ENCODE measurements around the gene OMA1.
"Not testable (repeated sequence)": the region's sequence is repeated elsewhere in the genome, so short reads cannot be mapped to it uniquely, and the experiment has no call there.

The OMA1 gene

DNA sequence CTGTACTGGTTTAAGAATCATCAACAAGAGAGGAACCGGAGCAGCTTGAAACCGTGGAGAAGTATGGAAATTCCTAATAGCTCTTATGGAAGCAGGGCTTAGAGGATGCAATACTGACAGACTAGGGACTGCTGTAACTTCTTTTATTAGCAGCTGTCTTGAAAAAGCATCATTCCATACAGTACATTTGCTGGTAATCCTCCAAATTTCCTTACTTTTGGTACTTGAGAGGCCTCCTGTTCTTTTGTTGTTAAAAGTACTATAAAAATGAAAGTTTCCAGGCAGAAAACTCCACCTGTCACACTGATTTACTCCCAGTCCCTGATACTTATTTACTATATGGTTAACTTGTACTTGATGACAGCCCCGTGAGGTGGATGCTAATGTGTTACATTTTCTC is 7.7 kb downstream of the OMA1 start:
- H3K36me3 ChIP-seq (ENCODE audit: insufficient read depth, low read length), result no peaks in the 10 kb centered on the region
- no peaks in the 10 kb centered on the region for H3K4me1 ChIP-seq (ENCODE audit: insufficient read depth, low read length)
- no peak overlapping the region for H3K4me3 ChIP-seq (ENCODE audit: low read length)
- no peak overlapping the region for H2AFZ ChIP-seq (ENCODE audit: low read depth, low read length)
- no peaks in the 10 kb centered on the region for H3K27me3 ChIP-seq (ENCODE audit: insufficient read depth, low read length)
- no peaks in the 10 kb centered on the region for H3K9me3 ChIP-seq (ENCODE audit: low read length)

DNA sequence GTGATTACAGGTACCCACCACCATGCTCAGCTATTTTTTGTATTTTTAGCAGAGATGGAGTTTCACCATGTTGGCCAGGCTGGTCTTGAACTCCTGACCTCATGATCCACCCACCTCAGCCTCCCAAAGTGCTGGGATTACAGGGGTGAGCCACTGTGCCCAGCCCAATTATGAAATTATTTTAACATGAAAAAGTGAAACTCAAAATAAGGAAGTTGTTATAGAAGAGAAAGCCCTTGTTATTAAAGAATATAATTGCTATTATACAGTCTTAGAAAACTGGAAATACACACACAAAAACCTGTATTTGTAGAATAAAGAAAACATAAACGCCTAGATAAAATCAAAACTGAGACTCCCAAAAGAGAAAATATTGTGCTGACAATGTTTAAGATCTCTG is 14.7 kb downstream of the OMA1 start:
- not testable (repeated sequence) for H2AFZ ChIP-seq (ENCODE audit: low read depth, low read length); H3K36me3 ChIP-seq (ENCODE audit: insufficient read depth, low read length); H3K4me1 ChIP-seq (ENCODE audit: insufficient read depth, low read length); H3K27me3 ChIP-seq (ENCODE audit: insufficient read depth, low read length); H3K4me3 ChIP-seq (ENCODE audit: low read length); H3K9me3 ChIP-seq (ENCODE audit: low read length)

DNA sequence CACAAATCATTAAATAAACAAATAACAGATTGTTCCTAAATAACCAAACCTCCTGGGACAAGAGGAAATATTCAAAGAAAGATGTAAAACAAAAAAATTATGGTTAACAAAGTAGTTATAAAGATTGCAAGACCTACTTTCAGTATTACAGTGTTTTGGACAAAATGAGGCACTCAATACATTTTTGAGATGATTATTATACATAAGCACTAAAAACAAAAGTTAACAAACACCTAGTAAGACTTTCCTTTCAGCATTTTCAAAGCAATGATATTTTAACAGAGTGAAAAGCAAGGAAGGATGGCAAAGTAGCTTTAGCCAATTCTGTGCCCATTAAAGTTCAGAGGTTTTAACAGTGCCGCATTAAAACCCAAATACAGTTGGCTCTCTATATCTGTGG is 17.2 kb downstream of the OMA1 start:
- Histone ChIP-seq H3K27me3 (ENCODE audit: insufficient read depth, low read length) (no peaks in the 10 kb centered on the region), H2AFZ (ENCODE audit: low read depth, low read length) (no peak overlapping the region), H3K4me1 (ENCODE audit: insufficient read depth, low read length) (no peaks in the 10 kb centered on the region), H3K9me3 (ENCODE audit: low read length) (no peaks in the 10 kb centered on the region), H3K4me3 (ENCODE audit: low read length) (no peak overlapping the region), H3K36me3 (ENCODE audit: insufficient read depth, low read length) (no peaks in the 10 kb centered on the region)

DNA sequence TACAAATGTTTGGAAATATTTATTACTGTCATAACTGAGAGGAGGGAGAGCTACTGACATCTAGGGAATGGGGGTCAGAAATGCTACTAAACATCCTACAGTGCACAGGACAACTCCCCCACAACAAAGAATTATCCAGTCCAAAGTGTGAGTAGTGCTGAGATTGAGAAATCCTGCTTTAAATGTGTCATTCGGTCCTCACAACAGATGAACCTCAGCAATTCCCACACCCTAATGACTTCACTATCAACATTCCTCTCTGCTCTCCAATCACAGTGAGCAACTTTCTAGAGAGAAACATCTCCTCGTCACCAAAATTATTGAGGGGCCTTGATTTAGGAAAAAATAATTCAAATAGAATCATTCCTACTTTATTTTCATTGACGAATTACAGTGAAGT is 18.0 kb downstream of the OMA1 start:
- Histone ChIP-seq H2AFZ (ENCODE audit: low read depth, low read length) (no peak overlapping the region), H3K36me3 (ENCODE audit: insufficient read depth, low read length) (no peaks in the 10 kb centered on the region), H3K4me1 (ENCODE audit: insufficient read depth, low read length) (no peaks in the 10 kb centered on the region), H3K27me3 (ENCODE audit: insufficient read depth, low read length) (no peaks in the 10 kb centered on the region), H3K9me3 (ENCODE audit: low read length) (no peaks in the 10 kb centered on the region), H3K4me3 (ENCODE audit: low read length) (no peak overlapping the region)

- no peaks in the 10 kb centered on the region for H3K9me3 ChIP-seq (ENCODE audit: low read length)
- no peak overlapping the region for H3K4me3 ChIP-seq (ENCODE audit: low read length)
- no peaks in the 10 kb centered on the region for H3K27me3 ChIP-seq (ENCODE audit: insufficient read depth, low read length)
- no peak overlapping the region for H2AFZ ChIP-seq (ENCODE audit: low read depth, low read length)
- no peaks in the 10 kb centered on the region for H3K36me3 ChIP-seq (ENCODE audit: insufficient read depth, low read length)
- no peaks in the 10 kb centered on the region for H3K4me1 ChIP-seq (ENCODE audit: insufficient read depth, low read length)
Observed at GRCh38 chr1:58524353-58524945, 22.1 kb downstream of the OMA1 start.

- peaks cover 3% of the 10 kb centered on the region for H3K9me3 ChIP-seq (ENCODE audit: low read length)
Observed at GRCh38 chr1:58515794-58516401, 30.6 kb downstream of the OMA1 start.

GRCh38 chr1:58513956-58514355 is 32.6 kb downstream of the OMA1 start:
- Histone ChIP-seq H2AFZ (ENCODE audit: low read depth, low read length) (no peak overlapping the region), H3K27me3 (ENCODE audit: insufficient read depth, low read length) (no peaks in the 10 kb centered on the region), H3K4me3 (ENCODE audit: low read length) (no peak overlapping the region), H3K4me1 (ENCODE audit: insufficient read depth, low read length) (no peaks in the 10 kb centered on the region), H3K9me3 (ENCODE audit: low read length) (peaks cover 3% of the 10 kb centered on the region), H3K36me3 (ENCODE audit: insufficient read depth, low read length) (no peaks in the 10 kb centered on the region)

More at GRCh38 chr1:58515794-58516401, 30.6 kb downstream of the OMA1 start:
- H3K4me1 ChIP-seq (ENCODE audit: insufficient read depth, low read length), result no peaks in the 10 kb centered on the region
- no peak overlapping the region for H3K4me3 ChIP-seq (ENCODE audit: low read length)
- H3K36me3 ChIP-seq (ENCODE audit: insufficient read depth, low read length), result no peaks in the 10 kb centered on the region
- H2AFZ ChIP-seq (ENCODE audit: low read depth, low read length), result no peak overlapping the region
- H3K27me3 ChIP-seq (ENCODE audit: insufficient read depth, low read length), result no peaks in the 10 kb centered on the region

DNA sequence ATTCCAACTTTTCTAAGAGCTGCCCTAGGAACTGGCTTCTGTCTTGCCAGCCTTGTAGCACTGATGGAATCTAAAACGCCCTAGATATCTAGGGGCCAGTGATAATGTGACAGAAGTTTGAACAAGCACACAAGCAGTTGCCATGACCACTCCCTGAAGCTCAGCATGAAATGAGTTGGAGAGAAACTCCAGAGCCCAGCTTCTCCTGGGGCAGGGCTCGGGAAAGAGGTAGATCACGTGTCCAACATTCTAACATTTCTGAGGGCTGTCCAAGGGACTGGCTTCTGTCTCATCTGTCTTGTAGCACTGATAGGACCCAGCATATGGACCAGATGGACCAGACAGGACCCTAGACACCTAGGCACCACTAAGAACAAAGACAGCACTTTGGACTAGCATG is 37.9 kb downstream of the OMA1 start:
- Histone ChIP-seq H3K36me3 (ENCODE audit: insufficient read depth, low read length) (no peaks in the 10 kb centered on the region), H2AFZ (ENCODE audit: low read depth, low read length) (no peak overlapping the region), H3K27me3 (ENCODE audit: insufficient read depth, low read length) (no peaks in the 10 kb centered on the region), H3K4me1 (ENCODE audit: insufficient read depth, low read length) (no peaks in the 10 kb centered on the region), H3K9me3 (ENCODE audit: low read length) (peaks cover 3% of the 10 kb centered on the region), H3K4me3 (ENCODE audit: low read length) (no peak overlapping the region)

GRCh38 chr1:58505286-58505685 is 41.2 kb downstream of the OMA1 start:
- Histone ChIP-seq H2AFZ (ENCODE audit: low read depth, low read length) (no peak overlapping the region), H3K4me3 (ENCODE audit: low read length) (no peak overlapping the region), H3K27me3 (ENCODE audit: insufficient read depth, low read length) (no peaks in the 10 kb centered on the region), H3K36me3 (ENCODE audit: insufficient read depth, low read length) (no peaks in the 10 kb centered on the region), H3K9me3 (ENCODE audit: low read length) (no peaks in the 10 kb centered on the region), H3K4me1 (ENCODE audit: insufficient read depth, low read length) (no peaks in the 10 kb centered on the region)

DNA sequence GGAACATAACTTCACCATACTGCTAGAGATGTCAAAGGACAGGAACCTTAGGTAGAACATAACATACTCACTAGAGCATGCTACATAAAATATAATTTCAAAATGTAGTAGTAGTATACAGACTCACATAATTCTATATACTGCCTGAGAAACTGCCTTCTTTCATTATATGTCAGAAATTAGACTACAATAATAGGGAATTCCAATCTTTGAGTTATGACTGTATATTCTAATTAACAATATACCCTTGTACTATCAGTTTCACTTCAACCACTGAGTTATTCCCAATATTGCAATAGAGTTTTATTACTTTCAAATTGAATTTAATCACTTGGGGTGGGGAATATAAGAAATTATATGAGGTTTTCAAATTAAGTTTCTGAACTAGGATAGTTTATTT is 44.0 kb downstream of the OMA1 start:
- Histone ChIP-seq H3K9me3 (ENCODE audit: low read length) (no peaks in the 10 kb centered on the region), H3K27me3 (ENCODE audit: insufficient read depth, low read length) (no peaks in the 10 kb centered on the region), H2AFZ (ENCODE audit: low read depth, low read length) (no peak overlapping the region), H3K36me3 (ENCODE audit: insufficient read depth, low read length) (no peaks in the 10 kb centered on the region), H3K4me3 (ENCODE audit: low read length) (no peak overlapping the region), H3K4me1 (ENCODE audit: insufficient read depth, low read length) (no peaks in the 10 kb centered on the region)

DNA sequence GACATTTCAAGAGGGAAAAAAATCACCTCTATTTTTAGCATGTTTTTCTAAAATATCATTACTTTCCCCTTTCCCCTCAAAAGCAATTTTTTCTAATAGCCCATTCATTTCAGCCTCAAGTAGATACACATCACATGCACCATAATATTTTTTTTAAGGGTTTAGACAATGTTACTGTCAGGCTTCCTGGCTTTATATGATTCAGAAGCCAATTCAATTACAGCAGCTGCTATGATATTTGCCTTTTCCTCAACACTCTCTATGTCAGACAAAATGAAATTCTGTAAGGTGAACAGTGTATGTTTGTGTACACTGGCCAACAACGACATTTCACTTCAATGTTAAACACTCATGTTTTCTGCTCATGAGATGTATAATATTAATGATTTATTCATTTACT is 46.5 kb downstream of the OMA1 start:
- no peak overlapping the region for H2AFZ ChIP-seq (ENCODE audit: low read depth, low read length)
- H3K9me3 ChIP-seq (ENCODE audit: low read length), result no peaks in the 10 kb centered on the region
- H3K36me3 ChIP-seq (ENCODE audit: insufficient read depth, low read length), result no peaks in the 10 kb centered on the region
- no peaks in the 10 kb centered on the region for H3K27me3 ChIP-seq (ENCODE audit: insufficient read depth, low read length)
- H3K4me3 ChIP-seq (ENCODE audit: low read length), result no peak overlapping the region
- H3K4me1 ChIP-seq (ENCODE audit: insufficient read depth, low read length), result no peaks in the 10 kb centered on the region

DNA sequence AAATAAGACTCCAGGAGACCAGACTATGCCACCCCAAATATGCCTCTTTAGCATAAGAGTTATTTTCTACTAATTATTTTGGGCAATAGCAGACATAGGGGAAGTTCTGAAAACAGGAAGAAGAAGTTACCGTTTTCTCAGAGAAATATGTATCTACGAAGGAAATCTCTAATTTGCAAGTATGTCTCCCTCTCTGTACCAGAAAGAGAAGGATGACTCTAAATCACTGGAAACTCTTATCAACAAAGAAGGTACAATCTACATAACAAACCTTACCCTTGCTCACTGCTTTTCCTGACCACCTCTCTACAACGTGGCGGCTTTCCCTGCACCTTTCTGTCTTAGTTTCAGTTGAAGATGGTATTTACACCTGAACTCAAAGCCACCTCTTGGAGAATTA is 49.0 kb downstream of the OMA1 start:
- Histone ChIP-seq H3K27me3 (ENCODE audit: insufficient read depth, low read length) (no peaks in the 10 kb centered on the region), H3K4me1 (ENCODE audit: insufficient read depth, low read length) (no peaks in the 10 kb centered on the region), H3K4me3 (ENCODE audit: low read length) (no peak overlapping the region), H3K9me3 (ENCODE audit: low read length) (no peaks in the 10 kb centered on the region), H3K36me3 (ENCODE audit: insufficient read depth, low read length) (no peaks in the 10 kb centered on the region), H2AFZ (ENCODE audit: low read depth, low read length) (no peak overlapping the region)

DNA sequence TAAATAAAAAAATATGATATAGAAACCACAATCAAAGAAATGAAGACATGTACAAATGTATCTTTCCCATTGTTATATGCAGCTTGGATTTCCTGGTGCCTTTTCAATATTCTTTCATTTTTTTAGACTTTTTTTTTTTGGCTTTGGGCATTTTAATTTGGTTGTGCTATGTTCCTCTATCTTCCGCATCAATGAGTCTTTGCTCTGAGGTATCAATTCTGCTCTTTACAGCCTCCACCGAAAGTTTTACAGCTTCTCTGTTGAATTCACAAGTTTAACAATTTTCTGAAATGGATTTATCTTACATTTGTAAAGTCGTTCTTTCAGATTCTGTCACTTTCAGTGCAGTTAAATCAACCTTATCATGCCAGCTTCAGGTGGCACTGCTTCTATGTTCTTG is 50.5 kb downstream of the OMA1 start:
- H3K4me1 ChIP-seq (ENCODE audit: insufficient read depth, low read length), result no peaks in the 10 kb centered on the region
- H3K27me3 ChIP-seq (ENCODE audit: insufficient read depth, low read length), result no peaks in the 10 kb centered on the region
- H3K36me3 ChIP-seq (ENCODE audit: insufficient read depth, low read length), result no peaks in the 10 kb centered on the region
- no peaks in the 10 kb centered on the region for H3K9me3 ChIP-seq (ENCODE audit: low read length)
- no peak overlapping the region for H3K4me3 ChIP-seq (ENCODE audit: low read length)
- no peak overlapping the region for H2AFZ ChIP-seq (ENCODE audit: low read depth, low read length)

- H3K9me3 ChIP-seq (ENCODE audit: low read length); H3K4me3 ChIP-seq (ENCODE audit: low read length); H2AFZ ChIP-seq (ENCODE audit: low read depth, low read length); H3K27me3 ChIP-seq (ENCODE audit: insufficient read depth, low read length); H3K36me3 ChIP-seq (ENCODE audit: insufficient read depth, low read length); H3K4me1 ChIP-seq (ENCODE audit: insufficient read depth, low read length): not testable (repeated sequence)
Observed at GRCh38 chr1:58488914-58489313, 57.6 kb downstream of the OMA1 start.
